HepG2 (cell line): ENCODE results near the gene ERRFI1. TPM values are rescaled to one million over a fixed set of nuclear protein-coding genes. Genes with fewer than 3 reads are reported as not detected.
A peak's percentile ranks its signal among the peaks of the same experiment; 100 is the strongest.

Experiments
- ATF7 ChIP-seq, 2 experiments: fragments of 450-650 bp in 1 of 2; sonication (generic) in 1 of 2; formaldehyde crosslinking in 1 of 2; IDR thresholded peaks; 2 replicates each; pipeline versions ENCODE4 v1.4.0 to v1.6.1; 2016 to 2020; ENCODE audit warnings: antibody characterized with exemption in 1 of 2, mild to moderate bottlenecking in 1 of 2, missing genetic modification reagents in 1 of 2
- CREM ChIP-seq, 2 experiments: sonication (generic) in 1 of 2; formaldehyde crosslinking in 1 of 2; IDR thresholded peaks; 2 replicates each; pipeline versions ENCODE4 v1.4.0 to v1.6.1; 2016 to 2020; ENCODE audit warnings: antibody characterized with exemption in 1 of 2, mild to moderate bottlenecking in 1 of 2, missing genetic modification reagents in 1 of 2
- DR1 ChIP-seq: sonication (generic); formaldehyde crosslinking; IDR thresholded peaks from 2 replicates; pipeline ENCODE4 v1.8.0; 2021; ENCODE audit warnings: mild to moderate bottlenecking, missing genetic modification reagents, inconsistent platforms
- EED ChIP-seq: sonication (generic); formaldehyde crosslinking; IDR thresholded peaks from 2 replicates; pipeline ENCODE4 v1.5.0; 2020; ENCODE audit warnings: mild to moderate bottlenecking, missing genetic modification reagents
- GATAD2A ChIP-seq: IDR thresholded peaks from 2 replicates; pipeline ENCODE4 v1.6.1; 2016
- HDAC6 ChIP-seq: fragments of 200-600 bp; sonication (generic); IDR thresholded peaks from 2 replicates; pipeline ENCODE4 v1.7.0; 2017; ENCODE audit warnings: mild to moderate bottlenecking, antibody characterized with exemption, low read length, low read depth
- HHEX ChIP-seq: IDR thresholded peaks from 2 replicates; pipeline ENCODE4 v1.6.1; 2016; ENCODE audit warnings: control low read depth
- RFXAP ChIP-seq: sonication (generic); formaldehyde crosslinking; IDR thresholded peaks from 2 replicates; pipeline ENCODE4 v1.4.0; 2020; ENCODE audit warnings: missing genetic modification reagents, borderline replicate concordance
- SNRNP70 ChIP-seq: fragments of 200-400 bp; formaldehyde crosslinking; IDR thresholded peaks from 2 replicates; pipeline ENCODE4 v1.6.1; 2017; ENCODE audit warnings: mild to moderate bottlenecking, low read depth, low read length, moderate library complexity
- THAP11 ChIP-seq: IDR thresholded peaks from 2 replicates; pipeline ENCODE4 v1.6.1; 2016; ENCODE audit warnings: missing biosample characterization, missing genetic modification reagents
- ZBTB38 ChIP-seq: sonication (generic); formaldehyde crosslinking; IDR thresholded peaks from 2 replicates; pipeline ENCODE4 v1.5.1; 2020; ENCODE audit warnings: mild to moderate bottlenecking, missing genetic modification reagents
- ZNF10 ChIP-seq: sonication (generic); formaldehyde crosslinking; IDR thresholded peaks from 2 replicates; pipeline ENCODE4 v1.4.0; 2020; ENCODE audit warnings: mild to moderate bottlenecking, low read depth, missing genetic modification reagents, borderline replicate concordance
- polyA plus RNA-seq, 8 experiments: library from polyadenylated mRNA; depleted of rRNA in 3 of 8; stranded (reverse) in 7 of 8; unstranded in 1 of 8; fragments of >200 nt; fragmentation: Illumina TruSeq in 4 of 8; extraction: Trizol in 4 of 8; gene quantifications; 2 replicates each; pipeline versions ENCODE4 v1.2.1 to v1.2.3, GENCODE V29; 2011 to 2016; ENCODE audit warnings: low read depth in 4 of 8, missing spikeins in 1 of 8, mixed read lengths in 1 of 8; ENCODE audit not compliant: insufficient read depth in 1 of 8
- total RNA-seq, 5 experiments: library from RNA; depleted of rRNA; stranded (reverse); fragments of >200 nt; fragmentation: Illumina TruSeq; extraction: Trizol; gene quantifications; 2 replicates each; pipeline ENCODE4 v1.2.3, GENCODE V29; 2016; ENCODE audit warnings: low read depth in 1 of 5
- TF ChIP-seq, protein P1 (sequence below): IDR thresholded peaks from 2 replicates; pipeline ENCODE4 v1.6.1; 2016; ENCODE audit warnings: low read depth
- TF ChIP-seq, protein P2 (sequence below): sonication (generic); formaldehyde crosslinking; IDR thresholded peaks from 2 replicates; pipeline ENCODE4 v1.5.1; 2020; ENCODE audit warnings: mild to moderate bottlenecking, missing genetic modification reagents, moderate library complexity
- TF ChIP-seq, protein P3 (sequence below): sonication (generic); formaldehyde crosslinking; IDR thresholded peaks from 2 replicates; pipeline ENCODE4 v1.5.0; 2020; ENCODE audit warnings: mild to moderate bottlenecking, missing genetic modification reagents, borderline replicate concordance
- TF ChIP-seq, protein P4 (sequence below), 2 experiments: IDR thresholded peaks; 2 replicates each; pipeline ENCODE4 v1.6.1; 2011 to 2012; ENCODE audit warnings: low read length in 2 of 2, borderline replicate concordance in 1 of 2, low read depth in 1 of 2, mild to moderate bottlenecking in 1 of 2, moderate library complexity in 1 of 2

The ERRFI1 gene
- total and polyA plus RNA-seq, 2 of the 13 experiments (the other 11 are each of a cell fraction or from before 2014, with no cell fraction given), result 84.4 to 753 TPM

DNA sequence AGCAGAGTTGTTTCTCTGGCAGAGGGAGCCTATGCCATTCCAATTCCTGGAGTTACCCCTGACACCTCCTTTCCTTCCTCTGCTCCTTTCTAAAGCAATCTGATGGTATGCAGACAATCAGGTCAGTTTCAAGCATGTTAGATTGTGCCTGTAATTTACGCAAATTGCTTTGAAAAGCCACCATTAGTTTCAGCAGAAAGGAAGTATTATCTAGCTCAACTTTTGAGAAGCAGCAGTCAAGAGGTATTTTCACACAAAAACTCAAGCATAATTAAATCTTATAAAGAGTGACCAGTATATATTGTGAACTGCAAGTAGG is 2.2 kb downstream of the ERRFI1 start (continued):
- TF ChIP-seq, protein P1, sequence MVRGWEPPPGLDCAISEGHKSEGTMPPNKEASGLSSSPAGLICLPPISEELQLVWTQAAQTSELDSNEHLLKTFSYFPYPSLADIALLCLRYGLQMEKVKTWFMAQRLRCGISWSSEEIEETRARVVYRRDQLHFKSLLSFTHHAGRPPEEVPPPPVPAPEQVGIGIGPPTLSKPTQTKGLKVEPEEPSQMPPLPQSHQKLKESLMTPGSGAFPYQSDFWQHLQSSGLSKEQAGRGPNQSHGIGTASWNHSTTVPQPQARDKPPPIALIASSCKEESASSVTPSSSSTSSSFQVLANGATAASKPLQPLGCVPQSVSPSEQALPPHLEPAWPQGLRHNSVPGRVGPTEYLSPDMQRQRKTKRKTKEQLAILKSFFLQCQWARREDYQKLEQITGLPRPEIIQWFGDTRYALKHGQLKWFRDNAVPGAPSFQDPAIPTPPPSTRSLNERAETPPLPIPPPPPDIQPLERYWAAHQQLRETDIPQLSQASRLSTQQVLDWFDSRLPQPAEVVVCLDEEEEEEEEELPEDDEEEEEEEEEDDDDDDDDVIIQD (CRISPR knock-in tag), result no peak
- TF ChIP-seq EED (CRISPR knock-in tag), result no peak
- no peak for TF ChIP-seq ATF7 (IDR thresholded peaks at IDR 0.05)
- TF ChIP-seq ATF7 (CRISPR knock-in tag; IDR thresholded peaks at IDR 0.05), result no peak
- TF ChIP-seq, protein P2, sequence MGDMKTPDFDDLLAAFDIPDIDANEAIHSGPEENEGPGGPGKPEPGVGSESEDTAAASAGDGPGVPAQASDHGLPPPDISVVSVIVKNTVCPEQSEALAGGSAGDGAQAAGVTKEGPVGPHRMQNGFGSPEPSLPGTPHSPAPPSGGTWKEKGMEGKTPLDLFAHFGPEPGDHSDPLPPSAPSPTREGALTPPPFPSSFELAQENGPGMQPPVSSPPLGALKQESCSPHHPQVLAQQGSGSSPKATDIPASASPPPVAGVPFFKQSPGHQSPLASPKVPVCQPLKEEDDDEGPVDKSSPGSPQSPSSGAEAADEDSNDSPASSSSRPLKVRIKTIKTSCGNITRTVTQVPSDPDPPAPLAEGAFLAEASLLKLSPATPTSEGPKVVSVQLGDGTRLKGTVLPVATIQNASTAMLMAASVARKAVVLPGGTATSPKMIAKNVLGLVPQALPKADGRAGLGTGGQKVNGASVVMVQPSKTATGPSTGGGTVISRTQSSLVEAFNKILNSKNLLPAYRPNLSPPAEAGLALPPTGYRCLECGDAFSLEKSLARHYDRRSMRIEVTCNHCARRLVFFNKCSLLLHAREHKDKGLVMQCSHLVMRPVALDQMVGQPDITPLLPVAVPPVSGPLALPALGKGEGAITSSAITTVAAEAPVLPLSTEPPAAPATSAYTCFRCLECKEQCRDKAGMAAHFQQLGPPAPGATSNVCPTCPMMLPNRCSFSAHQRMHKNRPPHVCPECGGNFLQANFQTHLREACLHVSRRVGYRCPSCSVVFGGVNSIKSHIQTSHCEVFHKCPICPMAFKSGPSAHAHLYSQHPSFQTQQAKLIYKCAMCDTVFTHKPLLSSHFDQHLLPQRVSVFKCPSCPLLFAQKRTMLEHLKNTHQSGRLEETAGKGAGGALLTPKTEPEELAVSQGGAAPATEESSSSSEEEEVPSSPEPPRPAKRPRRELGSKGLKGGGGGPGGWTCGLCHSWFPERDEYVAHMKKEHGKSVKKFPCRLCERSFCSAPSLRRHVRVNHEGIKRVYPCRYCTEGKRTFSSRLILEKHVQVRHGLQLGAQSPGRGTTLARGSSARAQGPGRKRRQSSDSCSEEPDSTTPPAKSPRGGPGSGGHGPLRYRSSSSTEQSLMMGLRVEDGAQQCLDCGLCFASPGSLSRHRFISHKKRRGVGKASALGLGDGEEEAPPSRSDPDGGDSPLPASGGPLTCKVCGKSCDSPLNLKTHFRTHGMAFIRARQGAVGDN (CRISPR knock-in tag), result no peak
- TF ChIP-seq ZNF10 (CRISPR knock-in tag), result no peak
- peak; percentile 54; the same call in 1 of the 2 replicates for TF ChIP-seq HDAC6
- TF ChIP-seq SNRNP70, result no peak; the same call in 1 of the 2 replicates
- TF ChIP-seq THAP11, result 0 out of 2 replicates have a peak, but pooled peaks have one; percentile 6
- TF ChIP-seq RFXAP (CRISPR knock-in tag), result no peak
- no peak for TF ChIP-seq GATAD2A (CRISPR knock-in tag)
- peak; percentile 14; the same call in 1 of the 2 replicates for TF ChIP-seq CREM (IDR thresholded peaks at IDR 0.05)
- TF ChIP-seq CREM (CRISPR knock-in tag; IDR thresholded peaks at IDR 0.05), result no peak
- TF ChIP-seq, protein P3, sequence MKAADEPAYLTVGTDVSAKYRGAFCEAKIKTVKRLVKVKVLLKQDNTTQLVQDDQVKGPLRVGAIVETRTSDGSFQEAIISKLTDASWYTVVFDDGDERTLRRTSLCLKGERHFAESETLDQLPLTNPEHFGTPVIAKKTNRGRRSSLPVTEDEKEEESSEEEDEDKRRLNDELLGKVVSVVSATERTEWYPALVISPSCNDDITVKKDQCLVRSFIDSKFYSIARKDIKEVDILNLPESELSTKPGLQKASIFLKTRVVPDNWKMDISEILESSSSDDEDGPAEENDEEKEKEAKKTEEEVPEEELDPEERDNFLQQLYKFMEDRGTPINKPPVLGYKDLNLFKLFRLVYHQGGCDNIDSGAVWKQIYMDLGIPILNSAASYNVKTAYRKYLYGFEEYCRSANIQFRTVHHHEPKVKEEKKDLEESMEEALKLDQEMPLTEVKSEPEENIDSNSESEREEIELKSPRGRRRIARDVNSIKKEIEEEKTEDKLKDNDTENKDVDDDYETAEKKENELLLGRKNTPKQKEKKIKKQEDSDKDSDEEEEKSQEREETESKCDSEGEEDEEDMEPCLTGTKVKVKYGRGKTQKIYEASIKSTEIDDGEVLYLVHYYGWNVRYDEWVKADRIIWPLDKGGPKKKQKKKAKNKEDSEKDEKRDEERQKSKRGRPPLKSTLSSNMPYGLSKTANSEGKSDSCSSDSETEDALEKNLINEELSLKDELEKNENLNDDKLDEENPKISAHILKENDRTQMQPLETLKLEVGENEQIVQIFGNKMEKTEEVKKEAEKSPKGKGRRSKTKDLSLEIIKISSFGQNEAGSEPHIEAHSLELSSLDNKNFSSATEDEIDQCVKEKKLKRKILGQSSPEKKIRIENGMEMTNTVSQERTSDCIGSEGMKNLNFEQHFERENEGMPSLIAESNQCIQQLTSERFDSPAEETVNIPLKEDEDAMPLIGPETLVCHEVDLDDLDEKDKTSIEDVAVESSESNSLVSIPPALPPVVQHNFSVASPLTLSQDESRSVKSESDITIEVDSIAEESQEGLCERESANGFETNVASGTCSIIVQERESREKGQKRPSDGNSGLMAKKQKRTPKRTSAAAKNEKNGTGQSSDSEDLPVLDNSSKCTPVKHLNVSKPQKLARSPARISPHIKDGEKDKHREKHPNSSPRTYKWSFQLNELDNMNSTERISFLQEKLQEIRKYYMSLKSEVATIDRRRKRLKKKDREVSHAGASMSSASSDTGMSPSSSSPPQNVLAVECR, result no peak
- TF ChIP-seq ZBTB38 (CRISPR knock-in tag), result no peak
- TF ChIP-seq, protein P4, sequence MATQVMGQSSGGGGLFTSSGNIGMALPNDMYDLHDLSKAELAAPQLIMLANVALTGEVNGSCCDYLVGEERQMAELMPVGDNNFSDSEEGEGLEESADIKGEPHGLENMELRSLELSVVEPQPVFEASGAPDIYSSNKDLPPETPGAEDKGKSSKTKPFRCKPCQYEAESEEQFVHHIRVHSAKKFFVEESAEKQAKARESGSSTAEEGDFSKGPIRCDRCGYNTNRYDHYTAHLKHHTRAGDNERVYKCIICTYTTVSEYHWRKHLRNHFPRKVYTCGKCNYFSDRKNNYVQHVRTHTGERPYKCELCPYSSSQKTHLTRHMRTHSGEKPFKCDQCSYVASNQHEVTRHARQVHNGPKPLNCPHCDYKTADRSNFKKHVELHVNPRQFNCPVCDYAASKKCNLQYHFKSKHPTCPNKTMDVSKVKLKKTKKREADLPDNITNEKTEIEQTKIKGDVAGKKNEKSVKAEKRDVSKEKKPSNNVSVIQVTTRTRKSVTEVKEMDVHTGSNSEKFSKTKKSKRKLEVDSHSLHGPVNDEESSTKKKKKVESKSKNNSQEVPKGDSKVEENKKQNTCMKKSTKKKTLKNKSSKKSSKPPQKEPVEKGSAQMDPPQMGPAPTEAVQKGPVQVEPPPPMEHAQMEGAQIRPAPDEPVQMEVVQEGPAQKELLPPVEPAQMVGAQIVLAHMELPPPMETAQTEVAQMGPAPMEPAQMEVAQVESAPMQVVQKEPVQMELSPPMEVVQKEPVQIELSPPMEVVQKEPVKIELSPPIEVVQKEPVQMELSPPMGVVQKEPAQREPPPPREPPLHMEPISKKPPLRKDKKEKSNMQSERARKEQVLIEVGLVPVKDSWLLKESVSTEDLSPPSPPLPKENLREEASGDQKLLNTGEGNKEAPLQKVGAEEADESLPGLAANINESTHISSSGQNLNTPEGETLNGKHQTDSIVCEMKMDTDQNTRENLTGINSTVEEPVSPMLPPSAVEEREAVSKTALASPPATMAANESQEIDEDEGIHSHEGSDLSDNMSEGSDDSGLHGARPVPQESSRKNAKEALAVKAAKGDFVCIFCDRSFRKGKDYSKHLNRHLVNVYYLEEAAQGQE (IDR thresholded peaks at IDR 0.05; ENCODE audit: borderline replicate concordance in 1 of 2, low read depth in 1 of 2, low read length in 2 of 2), result 0 out of 4 replicates have a peak, but pooled peaks of 1 of the 2 experiments have one; percentile 1
- TF ChIP-seq HHEX (CRISPR knock-in tag), result no peak
- TF ChIP-seq DR1 (CRISPR knock-in tag), result no peak
